Ovary (tissue), 9 donors: Measurements from ENCODE around the gene ISCA1. TPM values are rescaled to one million over a fixed set of nuclear protein-coding genes. Genes with fewer than 3 reads are reported as not detected.

Experiments
- DNase-seq, 5 donors: peaks; one replicate each; pipeline ENCODE4 v3.0.0-alpha.2; 2019 to 2020
- H3K27ac ChIP-seq, 2 donors: fragments of 200-600 bp; one replicate each; pipeline versions ENCODE4 v1.5.1 to v1.8.0; 2019 to 2022
- H3K27me3 ChIP-seq: fragments of 200-600 bp; one replicate; pipeline ENCODE4 v1.8.0; 2022
- H3K36me3 ChIP-seq: fragments of 200-600 bp; sonication (generic); one replicate; pipeline ENCODE4 v1.5.1; 2019
- H3K4me1 ChIP-seq: one replicate; pipeline ENCODE4 v1.8.1; 2013; ENCODE audit warnings: mild to moderate bottlenecking, moderate library complexity; ENCODE audit not compliant: insufficient read depth
- H3K4me3 ChIP-seq: fragments of 200-600 bp; sonication (generic); one replicate; pipeline ENCODE4 v1.5.1; 2017
- H3K9me3 ChIP-seq, 2 donors: fragments of 200-600 bp in 1 of 2; sonication (generic) in 1 of 2; one replicate each; pipeline versions ENCODE4 v1.5.1 to v1.8.1; 2013 to 2019; ENCODE audit warnings: mild to moderate bottlenecking in 1 of 2, moderate library complexity in 1 of 2
- CTCF ChIP-seq, 3 donors: fragments of 450-650 bp in 2 of 3; fragments of 200-600 bp in 1 of 3; IDR thresholded peaks; one replicate each; pipeline versions ENCODE4 v1.5.1 to v1.8.0; 2016 to 2022; ENCODE audit warnings: antibody characterized with exemption in 3 of 3, mild to moderate bottlenecking in 1 of 3
- EP300 ChIP-seq: sonication (generic); formaldehyde crosslinking; IDR thresholded peaks from one replicate; pipeline ENCODE4 v1.6.1; 2017; ENCODE audit warnings: antibody characterized with exemption
- POLR2A ChIP-seq: fragments of 450-650 bp; IDR thresholded peaks from one replicate; pipeline ENCODE4 v1.6.1; 2017; ENCODE audit warnings: antibody characterized with exemption, mild to moderate bottlenecking, moderate library complexity
- WGBS, 3 donors: extraction: QIAGEN DNeasy Blood & Tissue Kit in 1 of 3; methylation state at CpG; one replicate each; pipeline versions ENCODE4 v1.1.5 to v1.1.7; 2013 to 2017; 5-methylcytosine and 5-hydroxymethylcytosine counted together
- intact Hi-C, 4 donors: fragments of 100-400 bp; cut with DNase I; formaldehyde crosslinking; loops; one replicate each; pipeline versions ENCODE4 v1.11.0 to v1.15.1; 2022 to 2023
- polyA plus RNA-seq, 2 donors: library from polyadenylated mRNA; stranded (reverse); fragments of 200-250 nt in 1 of 2; fragments of 350-450 nt in 1 of 2; fragmentation: Illumina TruSeq in 1 of 2; extraction: RNeasy Lipid Tissue Mini Kit (QIAGEN cat#74804) in 1 of 2; gene quantifications; one replicate each; pipeline ENCODE4 v1.2.3, GENCODE V29; 2013 to 2014
- total RNA-seq, 7 donors: library from RNA; depleted of rRNA in 2 of 7; stranded (reverse); fragments of >200 nt in 2 of 7; fragmentation: NEBNext Ultra II Directional in 3 of 7; extraction: Animal tissue kit (Norgen Biotek cat#: 25700) in 3 of 7; gene quantifications; one replicate each; pipeline versions ENCODE4 v1.1.0 to v1.2.4, GENCODE V29; 2016 to 2023
- donor health status: DM: no; HTN: no; CAD: no; lungs with moderate emphysema.
- donor health status: DM: no; HTN: no; CAD: no.
- donor health status: Bipolar disorder and iron deficiency.
- donor health status: DM: yes; HTN: yes; CAD: no.
- donor health status: DM: no; HTN: no; CAD: no.
- donor health status: DM: yes; HTN: yes; CAD: no.

Gene ISCA1
- total and polyA plus RNA-seq, 9 donors: 22.5 to 48.6 (median 32.0) TPM

- DNase-seq: no peak
- 90 to 93% (median 92%) methylated on average over 3 of the region's 3 CpGs for WGBS, 3 donors
Measured at GRCh38 chr9:86326536-86326935, 44.2 kb upstream of the ISCA1 start.

GRCh38 chr9:86324901-86325300 is 42.6 kb upstream of the ISCA1 start:
- Histone ChIP-seq H3K4me1 (no peaks in the 10 kb centered on the region), H3K27me3 (no peaks in the 10 kb centered on the region), H3K36me3 (no peaks in the 10 kb centered on the region), H3K9me3 (no peaks in the 10 kb centered on the region), H3K27ac (no peak overlapping the region), H3K4me3 (no peak overlapping the region)
- intact Hi-C loops: no loop called here
- TF ChIP-seq CTCF (IDR thresholded peaks at IDR 0.05) (no peak), EP300 (no peak), POLR2A (no peak)
- DNase-seq: no peak
- 89 to 97% (median 90%) methylated on average over 1 of the region's 1 CpG for WGBS, 3 donors

More at GRCh38 chr9:86326536-86326935, 44.2 kb upstream of the ISCA1 start:
- no peaks in the 10 kb centered on the region for H3K4me1 ChIP-seq
- no peak overlapping the region for H3K27ac ChIP-seq
- intact Hi-C loops: no loop called here
- H3K9me3 ChIP-seq: no peaks in the 10 kb centered on the region
- H3K4me3 ChIP-seq: no peak overlapping the region
- no peaks in the 10 kb centered on the region for H3K27me3 ChIP-seq
- no peaks in the 10 kb centered on the region for H3K36me3 ChIP-seq
- TF ChIP-seq EP300 (no peak), POLR2A (no peak), CTCF (IDR thresholded peaks at IDR 0.05) (no peak)

- Histone ChIP-seq H3K4me3 (no peak overlapping the region), H3K36me3 (no peaks in the 10 kb centered on the region), H3K9me3 (no peaks in the 10 kb centered on the region), H3K27me3 (no peaks in the 10 kb centered on the region), H3K27ac (no peak overlapping the region), H3K4me1 (no peaks in the 10 kb centered on the region)
- TF ChIP-seq EP300: no peak
- no peak for TF ChIP-seq POLR2A
- TF ChIP-seq CTCF (IDR thresholded peaks at IDR 0.05): no peak
- no peak for DNase-seq
- 51 to 61% (median 51%) methylated on average over 2 of the region's 2 CpGs for WGBS, 3 donors
- intact Hi-C loops: no loop called here
Measured at GRCh38 chr9:86324308-86324707, 42.0 kb upstream of the ISCA1 start.

- Histone ChIP-seq H3K36me3 (no peaks in the 10 kb centered on the region), H3K4me1 (no peaks in the 10 kb centered on the region), H3K4me3 (no peak overlapping the region), H3K27me3 (no peaks in the 10 kb centered on the region), H3K9me3 (no peaks in the 10 kb centered on the region), H3K27ac (no peak overlapping the region)
- no peak for DNase-seq
- intact Hi-C loops: no loop called here
- WGBS, 3 donors: 73 to 78% (median 78%) methylated on average over 8 of the region's 8 CpGs
- TF ChIP-seq POLR2A (no peak), CTCF (IDR thresholded peaks at IDR 0.05) (no peak), EP300 (no peak)
Measured at GRCh38 chr9:86322973-86323644, 40.8 kb upstream of the ISCA1 start.
